H1 (cell line): ENCODE results near the gene NINJ2. TPM values are rescaled to one million over a fixed set of nuclear protein-coding genes. Genes with fewer than 3 reads are reported as not detected.

Experiments used
- CTCF ChIA-PET: fragments of 300-600 bp; sonication (Branson Sonifier 250); formaldehyde crosslinking; loops from one replicate; lab custom pipeline; 2021; ENCODE audit not compliant: partially characterized antibody; lab: Charles Lee
- POLR2A ChIA-PET: fragments of 300-600 bp; sonication (Branson Sonifier 250); formaldehyde crosslinking; loops from one replicate; lab custom pipeline; 2021; ENCODE audit warnings: inconsistent platforms; ENCODE audit not compliant: partially characterized antibody; lab: Charles Lee
- DNase-seq, 2 experiments: peaks; one replicate each; pipeline versions ENCODE4 v3.0.0 to v3.0.0-alpha.2; 2010 to 2022; ENCODE audit warnings: low spot score in 2 of 2, low read depth in 1 of 2, mixed read lengths in 1 of 2
- FAIRE-seq: peaks from 2 replicates; lab custom pipeline; 2011; peaks lifted over from hg19 to GRCh38; lab: Jason Lieb, UNC
- H2AFZ ChIP-seq: 2 replicates; pipeline ENCODE4 v1.8.1; 2012; ENCODE audit warnings: low read length, inconsistent platforms
- H2AK5ac ChIP-seq: 2 replicates; pipeline ENCODE4 v1.6.1; 2013; ENCODE audit warnings: low read depth, low read length
- H2BK120ac ChIP-seq: replicated peaks from 2 replicates; pipeline ENCODE3; 2013; ENCODE audit warnings: low read depth, low read length, inconsistent platforms
- H2BK12ac ChIP-seq: 2 replicates; pipeline ENCODE4 v1.6.1; 2013; ENCODE audit warnings: low read depth, low read length
- H2BK15ac ChIP-seq: 2 replicates; pipeline ENCODE4 v1.6.1; 2013; ENCODE audit warnings: low read length
- H2BK20ac ChIP-seq: 2 replicates; pipeline ENCODE4 v1.6.1; 2013; ENCODE audit warnings: low read length
- H2BK5ac ChIP-seq: 2 replicates; pipeline ENCODE4 v1.6.1; 2013; ENCODE audit warnings: low read depth, low read length
- H3K14ac ChIP-seq: 2 replicates; pipeline ENCODE4 v1.6.1; 2013; ENCODE audit warnings: inconsistent platforms; ENCODE audit not compliant: insufficient read length
- H3K18ac ChIP-seq: 2 replicates; pipeline ENCODE4 v1.6.1; 2013; ENCODE audit warnings: low read length; ENCODE audit errors: extremely low read depth
- H3K23ac ChIP-seq: 2 replicates; pipeline ENCODE4 v1.6.1; 2013; ENCODE audit warnings: inconsistent platforms; ENCODE audit not compliant: insufficient read length
- H3K23me2 ChIP-seq: 2 replicates; pipeline ENCODE4 v1.6.1; 2013; ENCODE audit warnings: low read depth, low read length
- H3K27ac ChIP-seq: 2 replicates; pipeline ENCODE4 v1.6.1; 2011; ENCODE audit warnings: low read depth, low read length, inconsistent platforms
- H3K27me3 ChIP-seq, 4 experiments: replicated peaks in 1 of 4; 1 replicate in 1 of 4; 2 replicates in 3 of 4; pipeline versions ENCODE4 v1.6.1 to v1.8.1; 2011 to 2013; ENCODE audit warnings: low read length in 3 of 4, mild to moderate bottlenecking in 3 of 4, inconsistent platforms in 2 of 4, mixed read lengths in 2 of 4, moderate library complexity in 1 of 4; ENCODE audit not compliant: control insufficient read depth in 3 of 4, insufficient read depth in 3 of 4; ENCODE audit errors: extremely low read depth in 1 of 4
- H3K36me3 ChIP-seq, 4 experiments: 2 replicates each; pipeline versions ENCODE4 v1.6.1 to v1.8.1; 2011 to 2013; ENCODE audit warnings: mild to moderate bottlenecking in 4 of 4, low read length in 3 of 4, moderate library complexity in 2 of 4, control low read depth in 1 of 4, inconsistent platforms in 1 of 4; ENCODE audit not compliant: insufficient read depth in 4 of 4, control insufficient read depth in 2 of 4
- H3K4ac ChIP-seq: replicated peaks from 2 replicates; pipeline ENCODE3; 2013; ENCODE audit warnings: low read length, low read depth, mixed read lengths, inconsistent platforms; ENCODE audit not compliant: insufficient read length
- H3K4me1 ChIP-seq, 4 experiments: replicated peaks in 1 of 4; 1 replicate in 1 of 4; 2 replicates in 3 of 4; pipeline versions ENCODE4 v1.6.1 to v1.8.1; 2011 to 2013; ENCODE audit warnings: low read length in 3 of 4, inconsistent platforms in 2 of 4, mixed read lengths in 1 of 4; ENCODE audit not compliant: insufficient read depth in 4 of 4, control insufficient read depth in 3 of 4
- H3K4me2 ChIP-seq, 2 experiments: 2 replicates each; pipeline versions ENCODE4 v1.6.1 to v1.8.1; 2011 to 2013; ENCODE audit warnings: low read depth in 2 of 2, low read length in 2 of 2, control low read depth in 1 of 2, inconsistent platforms in 1 of 2, mild to moderate bottlenecking in 1 of 2; ENCODE audit not compliant: insufficient read depth in 1 of 2
- H3K4me3 ChIP-seq, 4 experiments: fragments of 200-600, 300-600 bp in 1 of 4; sonication (generic), shearing (Covaris generic), sonication (Bioruptor Twin) in 1 of 4; 2 replicates each; pipeline versions ENCODE4 v1.5.1 to v1.8.1; 2011 to 2016; ENCODE audit warnings: low read length in 4 of 4, low read depth in 3 of 4, control low read depth in 2 of 4, inconsistent platforms in 2 of 4, mild to moderate bottlenecking in 2 of 4, mixed read lengths in 1 of 4, moderate library complexity in 1 of 4; ENCODE audit not compliant: insufficient read depth in 2 of 4; ENCODE audit errors: extremely low read depth in 1 of 4
- H3K56ac ChIP-seq: replicated peaks from 2 replicates; pipeline ENCODE3; 2013; ENCODE audit warnings: low read depth, mild to moderate bottlenecking, mixed read lengths, low read length, inconsistent platforms; ENCODE audit not compliant: insufficient read length
- H3K79me1 ChIP-seq: 2 replicates; pipeline ENCODE4 v1.6.1; 2013; ENCODE audit warnings: low read depth, low read length, control low read depth
- H3K79me2 ChIP-seq, 2 experiments: 2 replicates each; pipeline versions ENCODE4 v1.6.1 to v1.8.1; 2012 to 2013; ENCODE audit warnings: low read length in 2 of 2, mild to moderate bottlenecking in 2 of 2, inconsistent platforms in 1 of 2; ENCODE audit not compliant: insufficient read depth in 2 of 2, control insufficient read depth in 1 of 2
- H3K9ac ChIP-seq, 4 experiments: replicated peaks in 1 of 4; 1 replicate in 1 of 4; 2 replicates in 3 of 4; pipeline versions ENCODE4 v1.6.1 to v1.8.1; 2011 to 2013; ENCODE audit warnings: low read depth in 3 of 4, low read length in 3 of 4, control low read depth in 2 of 4, mild to moderate bottlenecking in 2 of 4, moderate library complexity in 2 of 4, inconsistent platforms in 1 of 4; ENCODE audit errors: extremely low read depth in 1 of 4
- H3K9me3 ChIP-seq, 2 experiments: 2 replicates each; pipeline versions ENCODE4 v1.6.1 to v1.8.1; 2012 to 2013; ENCODE audit warnings: mild to moderate bottlenecking in 2 of 2, moderate library complexity in 2 of 2, control low read depth in 1 of 2, inconsistent platforms in 1 of 2, low read depth in 1 of 2, low read length in 1 of 2, mixed read lengths in 1 of 2; ENCODE audit not compliant: insufficient read depth in 2 of 2
- H4K20me1 ChIP-seq, 2 experiments: replicated peaks in 1 of 2; 2 replicates each; pipeline versions ENCODE3 to v1.8.1; 2011 to 2013; ENCODE audit warnings: inconsistent platforms in 2 of 2, low read length in 2 of 2, mild to moderate bottlenecking in 1 of 2; ENCODE audit not compliant: insufficient read depth in 2 of 2, control insufficient read depth in 1 of 2
- H4K5ac ChIP-seq: 2 replicates; pipeline ENCODE4 v1.6.1; 2013; ENCODE audit warnings: low read length, low read depth, mixed read lengths, inconsistent platforms; ENCODE audit not compliant: insufficient read length
- H4K8ac ChIP-seq: 2 replicates; pipeline ENCODE4 v1.8.0; 2013; ENCODE audit warnings: mild to moderate bottlenecking, moderate library complexity, low read length, inconsistent platforms; ENCODE audit not compliant: insufficient read depth; ENCODE audit errors: extremely low read depth
- H4K91ac ChIP-seq: replicated peaks from 2 replicates; pipeline ENCODE3; 2013; ENCODE audit warnings: low read length, mixed read lengths, inconsistent platforms; ENCODE audit not compliant: insufficient read length
- BCL11A ChIP-seq, 2 experiments: IDR thresholded peaks; one replicate each; pipeline ENCODE4 v1.6.1; 2011; ENCODE audit warnings: low read depth in 2 of 2, low read length in 2 of 2, mild to moderate bottlenecking in 2 of 2
- BRCA1 ChIP-seq: IDR thresholded peaks from 2 replicates; pipeline ENCODE4 v1.6.1; 2012; ENCODE audit warnings: low read depth, low read length, improper control_type of control experiment
- CHD2 ChIP-seq: IDR thresholded peaks from 2 replicates; pipeline ENCODE4 v1.6.1; 2012; ENCODE audit warnings: low read length, improper control_type of control experiment
- EGR1 ChIP-seq: IDR thresholded peaks from 2 replicates; pipeline ENCODE4 v1.6.1; 2011; ENCODE audit warnings: low read depth, low read length, borderline replicate concordance
- FOSL1 ChIP-seq: IDR thresholded peaks from 2 replicates; pipeline ENCODE4 v1.6.1; 2011; ENCODE audit warnings: mild to moderate bottlenecking, low read depth, low read length, moderate library complexity; ENCODE audit not compliant: insufficient read depth
- HDAC2 ChIP-seq, 2 experiments: fragments of 300-600 bp in 1 of 2; sonication (generic) in 1 of 2; IDR thresholded peaks; 2 replicates each; pipeline ENCODE4 v1.6.1; 2011 to 2012; ENCODE audit warnings: low read depth in 2 of 2, low read length in 2 of 2, mild to moderate bottlenecking in 2 of 2, moderate library complexity in 2 of 2, borderline replicate concordance in 1 of 2, inconsistent platforms in 1 of 2
- HDAC6 ChIP-seq: IDR thresholded peaks from one replicate; pipeline ENCODE4 v1.7.1; 2012; ENCODE audit warnings: low read depth, mild to moderate bottlenecking, inconsistent platforms, low read length, moderate library complexity
- POLR2AphosphoS5 ChIP-seq: IDR thresholded peaks from 2 replicates; pipeline ENCODE4 v1.6.1; 2011; ENCODE audit warnings: low read depth, low read length
- RFX5 ChIP-seq: IDR thresholded peaks from 2 replicates; pipeline ENCODE4 v1.6.1; 2011; ENCODE audit warnings: low read depth, low read length, improper control_type of control experiment, borderline replicate concordance
- SAP30 ChIP-seq: fragments of 300-600 bp; sonication (generic); IDR thresholded peaks from 2 replicates; pipeline ENCODE4 v1.7.1; 2012; ENCODE audit warnings: low read length, moderate library complexity, mild to moderate bottlenecking, inconsistent platforms; ENCODE audit not compliant: insufficient read depth, insufficient replicate concordance
- SIRT6 ChIP-seq: IDR thresholded peaks from one replicate; pipeline ENCODE4 v1.7.1; 2012; ENCODE audit warnings: low read length, inconsistent platforms
- SP1 ChIP-seq: IDR thresholded peaks from 2 replicates; pipeline ENCODE4 v1.6.1; 2011; ENCODE audit warnings: low read depth, low read length
- TAF1 ChIP-seq: IDR thresholded peaks from 2 replicates; pipeline ENCODE4 v1.6.1; 2011; ENCODE audit warnings: mild to moderate bottlenecking, low read depth, low read length
- TEAD4 ChIP-seq: IDR thresholded peaks from 2 replicates; pipeline ENCODE4 v1.6.1; 2012; ENCODE audit warnings: low read depth, low read length, inconsistent platforms, mixed read lengths
- WGBS, 2 experiments: shearing (Covaris generic) in 1 of 2; methylation state at CpG; one replicate each; pipeline versions ENCODE4 v1.1.6 to v1.1.7; 2013 to 2015; ENCODE audit warnings: low lambda C conversion rate in 2 of 2, mixed read lengths in 2 of 2, inconsistent platforms in 1 of 2, low coverage in 1 of 2, missing lambda C conversion rate in 1 of 2; ENCODE audit not compliant: insufficient replicate concordance in 2 of 2, insufficient coverage in 1 of 2, insufficient read length in 1 of 2; ENCODE audit errors: extremely low coverage in 1 of 2, missing lambda C conversion rate in 1 of 2; 5-methylcytosine and 5-hydroxymethylcytosine counted together
- polyA plus RNA-seq, 7 experiments: library from polyadenylated mRNA; depleted of rRNA in 3 of 7; stranded (reverse) in 5 of 7; unstranded in 2 of 7; fragments of >200 nt in 5 of 7; fragments of 200-250 nt in 2 of 7; gene quantifications; 1 replicate in 5 of 7; 2 replicates in 1 of 7; 4 replicates in 1 of 7; pipeline versions ENCODE4 v1.2.1 to v1.2.3, GENCODE V29; 2011 to 2013; ENCODE audit warnings: missing spikeins in 2 of 7, mixed read lengths in 2 of 7
- total RNA-seq: library from RNA; stranded (reverse); fragmentation: NEBNext Ultra II Directional; extraction: Animal tissue kit (Norgen Biotek cat#: 25700); gene quantifications from 2 replicates; pipeline ENCODE4 v1.2.1, GENCODE V29; 2021

The NINJ2 gene
- total and polyA plus RNA-seq, 2 of the 8 experiments (the other 6 are each of a cell fraction or from before 2014, with no cell fraction given), result 1.4 TPM; not detected in 1

- Histone ChIP-seq H2AK5ac (no peak overlapping the region), H2BK5ac (no peak overlapping the region), H3K4me2 (no peak overlapping the region), H3K36me3 (no peaks in the 10 kb centered on the region), H3K4me1 (no peaks in the 10 kb centered on the region), H3K4ac (no peak overlapping the region), H4K91ac (no peak overlapping the region), H3K4me3 (no peak overlapping the region), H3K23me2 (no peaks in the 10 kb centered on the region), H2BK20ac (0 out of 2 replicates have a peak overlapping the region, but pooled peaks have one; percentile 1), H2BK120ac (no peak overlapping the region), H3K23ac (no peak overlapping the region), H3K27ac (no peak overlapping the region), H3K18ac (no peak overlapping the region), H3K56ac (no peak overlapping the region), H3K27me3 (no peaks in the 10 kb centered on the region), H2BK12ac (peak overlapping the region; percentile 88; the same call in 1 of the 2 replicates), H3K79me2 (no peaks in the 10 kb centered on the region), H3K9ac (no peak overlapping the region)
- POLR2A ChIA-PET, result no interaction called here
- CTCF ChIA-PET, result no interaction called here
- WGBS, 2 experiments, result 81% methylated on average over 4 of the region's 4 CpGs; no CpG with 5 or more reads in 1 of the 2 experiments
- FAIRE-seq, result no peak
- no peak for DNase-seq
- TF ChIP-seq POLR2AphosphoS5 (no peak), HDAC2 (IDR thresholded peaks at IDR 0.05; ENCODE audit: borderline replicate concordance in 1 of 2, low read depth in 2 of 2, low read length in 2 of 2) (no peak), BRCA1 (no peak), EGR1 (no peak), TEAD4 (no peak), CHD2 (no peak), BCL11A (IDR thresholded peaks at IDR 0.05; ENCODE audit: low read depth in 2 of 2, low read length in 2 of 2) (no peak), RFX5 (no peak), SIRT6 (no peak), SP1 (no peak), SAP30 (no peak), FOSL1 (no peak), TAF1 (no peak), HDAC6 (no peak)
- TF ChIP-seq, all 59 proteins: peak for 0
- Histone ChIP-seq H4K20me1 (no peaks in the 10 kb centered on the region), H4K8ac (no peak overlapping the region), H2AFZ (no peak overlapping the region), H4K5ac (no peak overlapping the region), H3K79me1 (no peaks in the 10 kb centered on the region), H2BK15ac (no peak overlapping the region), H3K14ac (no peak overlapping the region), H3K9me3 (no peaks in the 10 kb centered on the region)
These were observed 21.2 kb upstream of the NINJ2 start for GRCh38 chr12:684416-684815.
